ENCODE measurements around the gene PSME3.
"Not testable (repeated sequence)": the region's sequence is repeated elsewhere in the genome, so short reads cannot be mapped to it uniquely, and the experiment has no call there.

PSME3 gene

GRCh38 chr17:42871647-42872046 is 38.5 kb downstream of the PSME3 start:
- no peak overlapping the region for H3K4me3 ChIP-seq (ENCODE audit: low read depth, low read length)
- TF ChIP-seq POLR2A (IDR thresholded peaks at IDR 0.05; ENCODE audit: extremely low read depth, insufficient read length) (no peak), MAX (IDR thresholded peaks at IDR 0.05; ENCODE audit: low read depth, low read length) (no peak), MYC (IDR thresholded peaks at IDR 0.05; ENCODE audit: low read depth, low read length) (no peak), CTCF (IDR thresholded peaks at IDR 0.05; ENCODE audit: low read depth, low read length) (no peak)
- no peak for DNase-seq (ENCODE audit: low read depth)

DNA sequence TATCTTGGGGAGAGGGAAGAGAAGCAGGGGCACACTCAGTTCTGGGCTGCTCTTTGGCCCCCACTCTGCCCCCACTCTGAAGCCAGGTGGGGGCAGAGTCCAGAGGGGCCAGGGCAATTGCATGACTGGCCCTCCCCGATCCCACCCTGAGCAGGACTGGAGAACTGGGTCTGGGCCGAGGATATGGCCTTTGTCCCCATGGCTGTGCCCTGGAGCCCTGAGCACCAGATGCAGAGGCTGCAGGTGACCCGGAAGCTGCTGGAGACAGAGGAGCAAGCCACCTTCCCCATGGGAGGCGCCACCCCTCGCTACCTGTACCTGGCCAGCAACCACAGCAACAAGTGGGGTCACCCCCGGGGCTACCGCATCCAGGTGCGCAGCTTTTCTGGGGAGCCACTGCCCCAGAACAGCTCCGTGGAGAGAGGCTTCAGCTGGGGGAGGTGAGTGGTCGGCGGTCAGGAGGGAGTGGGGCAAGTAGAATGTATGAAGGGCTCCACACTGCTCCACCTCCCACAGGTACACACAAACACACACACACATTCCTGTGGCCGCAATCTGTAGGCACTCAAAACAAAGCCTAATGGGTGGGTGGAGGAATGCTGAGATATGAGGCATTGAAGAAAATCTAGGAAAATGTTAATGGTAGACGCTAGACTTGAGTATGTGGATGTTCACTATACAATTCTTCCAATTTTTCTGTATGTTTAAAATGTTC is 39.2 kb downstream of the PSME3 start:
- no peak for DNase-seq (ENCODE audit: low read depth)
- no peak for TF ChIP-seq CTCF (IDR thresholded peaks at IDR 0.05; ENCODE audit: low read depth, low read length)
- no peak for TF ChIP-seq MYC (IDR thresholded peaks at IDR 0.05; ENCODE audit: low read depth, low read length)
- no peak for TF ChIP-seq POLR2A (IDR thresholded peaks at IDR 0.05; ENCODE audit: extremely low read depth, insufficient read length)
- no peak for TF ChIP-seq MAX (IDR thresholded peaks at IDR 0.05; ENCODE audit: low read depth, low read length)
- no peak overlapping the region for H3K4me3 ChIP-seq (ENCODE audit: low read depth, low read length)

GRCh38 chr17:42873315-42873714 is 40.1 kb downstream of the PSME3 start:
- no peak for TF ChIP-seq POLR2A (IDR thresholded peaks at IDR 0.05; ENCODE audit: extremely low read depth, insufficient read length)
- no peak for TF ChIP-seq CTCF (IDR thresholded peaks at IDR 0.05; ENCODE audit: low read depth, low read length)
- TF ChIP-seq MAX (IDR thresholded peaks at IDR 0.05; ENCODE audit: low read depth, low read length): no peak
- TF ChIP-seq MYC (IDR thresholded peaks at IDR 0.05; ENCODE audit: low read depth, low read length): no peak
- DNase-seq (ENCODE audit: low read depth): no peak
- no peak overlapping the region for H3K4me3 ChIP-seq (ENCODE audit: low read depth, low read length)

GRCh38 chr17:42873932-42874695 is 40.9 kb downstream of the PSME3 start:
- not testable (repeated sequence) for DNase-seq (ENCODE audit: low read depth); H3K4me3 ChIP-seq (ENCODE audit: low read depth, low read length)

GRCh38 chr17:42877037-42877436 is 43.8 kb downstream of the PSME3 start:
- TF ChIP-seq MAX (IDR thresholded peaks at IDR 0.05; ENCODE audit: low read depth, low read length): no peak
- no peak for TF ChIP-seq MYC (IDR thresholded peaks at IDR 0.05; ENCODE audit: low read depth, low read length)
- no peak for TF ChIP-seq POLR2A (IDR thresholded peaks at IDR 0.05; ENCODE audit: extremely low read depth, insufficient read length)
- TF ChIP-seq CTCF (IDR thresholded peaks at IDR 0.05; ENCODE audit: low read depth, low read length): no peak
- no peak for DNase-seq (ENCODE audit: low read depth)
- no peak overlapping the region for H3K4me3 ChIP-seq (ENCODE audit: low read depth, low read length)

- DNase-seq (ENCODE audit: low read depth): no peak
- no peak overlapping the region for H3K4me3 ChIP-seq (ENCODE audit: low read depth, low read length)
- TF ChIP-seq POLR2A (IDR thresholded peaks at IDR 0.05; ENCODE audit: extremely low read depth, insufficient read length) (no peak), MYC (IDR thresholded peaks at IDR 0.05; ENCODE audit: low read depth, low read length) (no peak), MAX (IDR thresholded peaks at IDR 0.05; ENCODE audit: low read depth, low read length) (no peak), CTCF (IDR thresholded peaks at IDR 0.05; ENCODE audit: low read depth, low read length) (no peak)
These were observed 45.1 kb downstream of the PSME3 start for GRCh38 chr17:42878123-42878880.
